GM03348 (cell line): ENCODE data around the gene ENPP7.

Experiments used
- DNase-seq: peaks from one replicate; pipeline ENCODE4 v3.0.0; 2012; ENCODE audit warnings: low spot score

The ENPP7 gene, protein sequence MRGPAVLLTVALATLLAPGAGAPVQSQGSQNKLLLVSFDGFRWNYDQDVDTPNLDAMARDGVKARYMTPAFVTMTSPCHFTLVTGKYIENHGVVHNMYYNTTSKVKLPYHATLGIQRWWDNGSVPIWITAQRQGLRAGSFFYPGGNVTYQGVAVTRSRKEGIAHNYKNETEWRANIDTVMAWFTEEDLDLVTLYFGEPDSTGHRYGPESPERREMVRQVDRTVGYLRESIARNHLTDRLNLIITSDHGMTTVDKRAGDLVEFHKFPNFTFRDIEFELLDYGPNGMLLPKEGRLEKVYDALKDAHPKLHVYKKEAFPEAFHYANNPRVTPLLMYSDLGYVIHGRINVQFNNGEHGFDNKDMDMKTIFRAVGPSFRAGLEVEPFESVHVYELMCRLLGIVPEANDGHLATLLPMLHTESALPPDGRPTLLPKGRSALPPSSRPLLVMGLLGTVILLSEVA

DNA sequence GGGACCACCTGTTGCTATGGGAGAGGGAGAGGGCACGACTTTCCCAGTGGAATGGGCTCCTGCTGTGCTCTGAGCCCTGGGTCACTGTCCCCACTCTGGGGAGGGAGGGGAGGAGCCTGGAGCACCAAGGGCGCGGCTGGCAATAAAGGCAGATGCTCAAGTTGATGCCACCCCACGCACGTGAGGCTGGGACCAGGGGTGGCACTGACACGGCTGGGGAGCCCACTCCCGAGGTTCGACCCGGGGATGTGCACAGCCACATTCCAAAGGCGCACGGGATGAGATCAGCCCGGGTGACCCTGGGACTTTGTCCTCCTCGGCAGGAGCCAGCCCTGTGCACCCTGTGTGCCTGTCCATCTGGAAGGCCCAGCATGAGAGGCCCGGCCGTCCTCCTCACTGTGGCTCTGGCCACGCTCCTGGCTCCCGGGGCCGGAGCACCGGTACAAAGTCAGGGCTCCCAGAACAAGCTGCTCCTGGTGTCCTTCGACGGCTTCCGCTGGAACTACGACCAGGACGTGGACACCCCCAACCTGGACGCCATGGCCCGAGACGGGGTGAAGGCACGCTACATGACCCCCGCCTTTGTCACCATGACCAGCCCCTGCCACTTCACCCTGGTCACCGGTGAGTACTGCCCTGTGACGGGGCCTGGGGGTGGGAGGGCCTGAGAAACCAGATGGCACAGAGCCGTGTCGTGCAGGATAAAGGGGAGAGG, at the start of gene ENPP7:
Gene ENPP7 (plus strand): TSS at position 175 of the 715 bp plus-strand sequence. CDS start 197 bp downstream, at position 372.
- no peak for DNase-seq

DNA sequence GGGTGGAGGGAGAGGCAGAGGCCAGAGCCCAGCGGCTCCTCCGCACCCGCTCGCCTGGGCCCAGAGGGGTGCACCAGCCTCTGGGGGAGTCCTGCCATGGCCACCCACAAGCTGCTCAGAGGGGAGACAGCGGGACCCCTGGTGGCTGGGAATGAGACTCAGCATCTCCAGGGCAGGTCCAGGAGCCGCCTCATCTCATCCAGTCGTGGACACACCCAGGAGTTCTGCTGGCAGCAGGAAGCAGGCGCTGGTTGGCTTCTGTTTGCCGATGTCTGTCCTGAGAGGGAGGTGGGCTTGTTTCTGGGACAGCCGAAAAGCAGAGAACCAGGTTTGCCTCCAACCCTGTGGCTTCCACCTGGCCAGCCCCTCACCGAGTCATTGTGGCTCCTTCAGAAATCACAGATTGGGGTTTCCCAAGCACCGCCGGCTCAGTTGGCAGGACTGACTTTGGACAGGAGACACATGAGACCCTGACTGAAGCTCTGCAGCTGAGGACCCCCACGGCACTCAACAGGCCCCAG, 49.6 kb upstream of the ENPP7 start:
- DNase-seq: no peak

GRCh38 chr17:79681628-79682261, 49.0 kb upstream of the ENPP7 start:
- no peak for DNase-seq

DNA sequence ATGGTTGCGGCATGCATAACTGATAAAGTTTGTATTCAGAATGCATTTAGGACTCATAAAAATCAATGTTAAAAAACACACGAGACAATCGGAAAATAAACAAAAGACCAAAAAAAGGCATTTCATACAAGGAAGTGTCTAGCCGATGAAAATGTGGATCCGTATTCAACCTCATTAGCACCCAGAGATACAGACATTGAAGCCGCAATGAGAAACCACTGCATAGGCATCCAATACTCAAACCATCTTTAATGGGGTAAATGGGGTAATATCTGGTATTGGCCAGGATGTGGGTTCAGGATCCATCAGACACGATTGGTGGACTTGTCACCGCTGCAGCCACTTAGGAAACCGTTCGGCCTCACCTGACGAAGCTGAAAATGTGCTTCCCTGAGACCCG, 47.4 kb upstream of the ENPP7 start:
- DNase-seq: no peak

DNA sequence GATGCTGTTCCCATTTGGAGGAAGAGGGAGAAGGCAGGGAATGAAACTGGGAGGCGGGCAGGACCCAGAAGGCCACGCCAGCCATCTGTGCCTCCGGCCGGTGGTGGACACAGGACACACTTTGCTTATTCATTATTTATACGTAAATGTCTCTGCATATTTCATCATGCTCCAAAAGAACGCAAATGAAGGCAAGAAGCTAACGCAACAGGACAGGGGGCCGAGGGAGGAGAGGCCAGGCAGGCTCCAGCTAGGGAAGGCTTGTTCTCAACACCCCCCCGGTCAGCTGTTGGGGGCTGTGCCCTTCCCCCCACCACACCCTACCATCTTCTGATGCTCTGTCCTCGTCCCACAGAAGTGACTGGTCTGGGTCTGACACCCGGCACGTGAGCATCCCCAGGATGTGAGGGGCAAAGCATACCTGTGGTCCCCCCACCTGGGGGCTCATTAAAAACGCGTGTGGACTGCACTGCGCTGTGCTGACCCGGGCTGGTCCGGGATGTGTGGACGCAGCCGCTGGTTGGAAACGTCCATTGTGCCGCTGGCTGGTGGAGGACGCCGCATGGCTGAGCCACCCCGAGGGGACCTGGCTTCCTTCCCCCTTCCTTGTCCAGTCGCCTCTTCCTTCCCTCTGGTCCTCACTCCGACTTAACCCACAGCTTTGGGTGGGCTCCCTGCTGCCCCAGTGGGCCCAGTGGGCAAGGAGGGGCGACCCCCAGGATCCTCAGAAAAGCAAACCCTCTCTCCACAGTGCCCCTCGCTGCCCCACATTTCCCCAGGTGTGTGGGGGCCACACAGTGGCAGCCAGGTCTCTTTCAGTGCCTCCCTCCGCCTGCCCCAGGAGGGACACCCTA, 46.4 kb upstream of the ENPP7 start:
- no peak for DNase-seq

GRCh38 chr17:79685121-79685520, 45.6 kb upstream of the ENPP7 start:
- no peak for DNase-seq

- no peak for DNase-seq
Measured at GRCh38 chr17:79686476-79686875, 44.3 kb upstream of the ENPP7 start.

GRCh38 chr17:79690466-79690865, 40.3 kb upstream of the ENPP7 start:
- no peak for DNase-seq

DNA sequence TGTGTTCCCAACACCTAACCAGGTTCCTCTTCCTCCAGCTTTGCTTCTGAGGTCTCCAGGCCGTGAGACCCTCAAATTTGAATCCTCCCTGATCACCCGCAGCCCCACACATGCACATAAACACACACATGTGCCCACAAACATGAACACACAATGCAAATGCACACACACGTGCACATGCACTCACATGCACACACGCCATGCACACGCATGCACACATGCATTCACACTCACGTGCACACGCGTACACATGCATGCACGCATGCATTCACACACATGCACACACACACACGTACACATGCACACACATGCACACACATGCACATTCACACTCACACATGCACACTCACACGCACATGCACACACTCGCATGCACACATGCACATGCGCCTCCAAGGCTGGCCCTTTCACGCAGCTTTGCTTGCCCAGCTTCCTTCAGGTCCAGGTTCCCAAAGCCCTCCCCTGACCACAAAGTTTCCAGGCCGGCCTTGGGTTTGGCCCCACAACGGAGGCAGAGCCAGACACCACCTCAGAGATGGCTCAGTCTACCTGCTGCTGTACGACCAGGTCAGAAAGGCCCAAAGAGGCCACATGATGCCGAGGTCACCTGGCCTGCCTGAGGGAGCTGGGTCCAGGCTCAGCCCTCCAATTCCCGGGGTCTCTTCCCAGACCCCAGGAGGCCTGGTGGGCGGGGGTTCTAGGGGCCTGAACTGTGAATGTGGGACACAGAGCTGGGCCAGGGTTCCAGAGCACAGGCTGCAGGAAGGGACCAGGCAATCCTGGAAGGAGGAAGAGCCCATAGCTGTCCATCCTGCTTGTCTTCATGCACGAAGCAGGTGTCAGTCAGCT, 39.5 kb upstream of the ENPP7 start:
- DNase-seq: no peak

- DNase-seq: peak; percentile 65
Measured at GRCh38 chr17:79691931-79692330, 38.8 kb upstream of the ENPP7 start.

DNA sequence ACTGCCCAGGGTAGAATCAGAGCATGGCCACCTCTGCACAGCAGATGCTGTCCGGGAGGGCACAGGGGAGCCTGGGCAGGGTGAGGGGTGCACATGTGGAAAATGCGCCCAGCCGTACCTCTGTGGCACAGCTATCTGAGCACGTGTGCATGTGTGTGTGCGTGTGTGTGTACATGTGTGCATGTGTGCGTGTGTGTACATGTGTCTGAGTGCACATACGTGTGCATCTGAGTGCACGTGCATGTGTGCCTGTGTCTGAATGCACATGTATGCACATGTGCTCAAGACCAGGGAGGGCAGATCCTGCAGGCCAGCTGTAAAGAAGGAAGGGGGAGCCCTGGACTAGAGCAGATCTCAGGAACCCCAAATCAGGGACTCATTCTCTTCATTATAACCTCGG, 37.3 kb upstream of the ENPP7 start:
- no peak for DNase-seq

GRCh38 chr17:79695293-79695790, 35.4 kb upstream of the ENPP7 start:
- no peak for DNase-seq

- peak; percentile 37 for DNase-seq
Measured at GRCh38 chr17:79695797-79696609, 34.7 kb upstream of the ENPP7 start.

DNA sequence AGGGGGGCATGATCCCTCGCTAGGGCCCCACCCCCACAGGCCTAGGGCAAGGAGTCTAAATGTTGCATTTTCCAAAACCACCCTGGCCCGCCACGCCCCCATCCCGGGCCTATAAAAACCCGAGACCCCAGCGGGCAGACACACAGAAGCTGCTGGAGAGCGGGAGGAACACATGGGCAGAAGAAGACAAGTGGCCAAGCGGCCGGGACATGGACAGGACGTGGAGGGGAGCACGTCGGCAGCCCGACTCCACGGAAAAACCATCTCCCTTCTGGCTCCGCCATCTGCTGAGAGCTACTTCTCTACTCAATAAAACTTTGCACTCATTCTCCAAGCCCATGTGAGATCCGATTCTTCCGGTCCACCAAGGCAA, 34.1 kb upstream of the ENPP7 start:
- DNase-seq: no peak

DNA sequence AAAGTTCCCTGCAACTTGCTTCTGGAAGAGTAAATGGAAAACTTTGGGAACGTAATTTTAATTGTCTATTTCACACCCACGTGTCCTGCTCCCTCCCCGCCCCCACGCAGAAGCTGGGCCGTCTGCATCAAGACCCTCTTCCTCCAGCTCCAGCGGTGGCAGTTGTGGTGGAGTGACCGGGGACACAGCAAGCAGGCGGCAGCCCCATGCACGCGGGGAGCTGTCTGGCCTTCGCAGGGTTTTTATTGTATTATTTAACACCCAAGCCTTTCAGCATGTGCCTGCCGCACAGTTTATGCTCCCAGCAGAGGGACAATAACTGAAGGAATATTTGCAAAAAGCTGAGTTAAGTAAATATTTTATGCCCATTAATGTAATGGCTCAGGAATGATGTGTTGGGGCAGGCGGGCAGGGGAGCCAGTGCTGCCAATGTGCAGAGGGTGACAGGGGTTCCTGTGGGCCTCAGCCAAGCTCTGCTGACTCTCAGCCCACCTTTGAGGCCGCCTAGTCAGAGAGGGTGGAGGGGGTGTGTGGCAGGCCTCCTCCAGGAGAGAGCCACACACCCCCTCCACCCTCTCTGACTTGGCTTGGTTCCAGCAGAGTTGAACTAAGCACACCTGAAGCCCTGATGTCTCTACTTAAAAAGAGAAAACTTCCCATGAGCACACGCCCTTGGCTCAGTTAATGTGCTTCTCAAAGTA, 32.4 kb upstream of the ENPP7 start:
- DNase-seq: no peak

GRCh38 chr17:79699386-79700036, 31.2 kb upstream of the ENPP7 start:
- DNase-seq: no peak

GRCh38 chr17:79700592-79700991, 30.2 kb upstream of the ENPP7 start:
- DNase-seq: no peak

DNA sequence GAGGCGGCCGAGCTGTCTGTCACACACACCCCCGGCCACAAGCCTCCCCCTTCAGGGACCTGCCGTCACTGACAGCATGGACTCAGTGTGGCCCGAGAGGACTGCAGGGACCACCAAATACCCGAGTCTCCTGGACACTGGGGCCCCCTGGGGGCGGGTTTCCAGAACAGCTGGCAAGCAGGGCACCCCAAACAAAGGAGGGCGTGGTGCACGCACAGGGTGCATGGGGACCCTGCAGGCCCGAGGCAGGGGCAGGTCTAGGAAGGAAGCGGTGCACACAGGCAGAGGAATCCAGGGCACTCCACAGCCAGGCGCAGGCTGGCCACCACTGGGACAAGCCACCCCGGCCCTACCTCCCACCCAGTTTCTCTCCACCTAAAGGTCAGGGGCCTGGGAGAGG, 28.7 kb upstream of the ENPP7 start:
- no peak for DNase-seq
